Osteocyte (in vitro differentiated cells): ENCODE results near the gene ECHDC1. TPM values are rescaled to one million over a fixed set of nuclear protein-coding genes. Genes with fewer than 3 reads are reported as not detected.

ENCODE experiments used
- DNase-seq: peaks from one replicate; pipeline ENCODE4 v3.0.0; 2021; ENCODE audit warnings: mixed read lengths; ENCODE audit not compliant: unreplicated experiment; ENCODE audit errors: extremely low spot score
- H3K27ac Mint-ChIP-seq: one replicate; pipeline ENCODE4 v1.8.0; 2021; ENCODE audit warnings: mild to moderate bottlenecking, mixed read lengths; ENCODE audit not compliant: unreplicated experiment
- H3K27me3 Mint-ChIP-seq: one replicate; pipeline ENCODE4 v1.8.0; 2021; ENCODE audit warnings: mixed read lengths; ENCODE audit not compliant: unreplicated experiment
- H3K36me3 Mint-ChIP-seq: one replicate; pipeline ENCODE4 v1.8.0; 2021; ENCODE audit warnings: mixed read lengths; ENCODE audit not compliant: unreplicated experiment
- H3K4me1 Mint-ChIP-seq: one replicate; pipeline ENCODE4 v1.8.0; 2021; ENCODE audit warnings: mixed read lengths; ENCODE audit not compliant: unreplicated experiment
- H3K4me3 Mint-ChIP-seq: one replicate; pipeline ENCODE4 v1.8.0; 2021; ENCODE audit warnings: mild to moderate bottlenecking, moderate library complexity, mixed read lengths; ENCODE audit not compliant: unreplicated experiment
- H3K9me3 Mint-ChIP-seq: one replicate; pipeline ENCODE4 v1.8.0; 2021; ENCODE audit warnings: mixed read lengths; ENCODE audit not compliant: unreplicated experiment
- total RNA-seq: library from RNA; stranded (reverse); gene quantifications from 2 replicates; pipeline ENCODE4 v1.2.1, GENCODE V29; 2021
- TF ChIP-seq, protein P1 (sequence below): fragments of 200-600 bp; sonication (generic); IDR thresholded peaks from 2 replicates; pipeline ENCODE4 v1.5.0; 2021; ENCODE audit warnings: antibody characterized with exemption, mild to moderate bottlenecking, moderate library complexity

Gene ECHDC1
- total RNA-seq, 1 donor from 2014 or later, result 47.2 TPM

DNA sequence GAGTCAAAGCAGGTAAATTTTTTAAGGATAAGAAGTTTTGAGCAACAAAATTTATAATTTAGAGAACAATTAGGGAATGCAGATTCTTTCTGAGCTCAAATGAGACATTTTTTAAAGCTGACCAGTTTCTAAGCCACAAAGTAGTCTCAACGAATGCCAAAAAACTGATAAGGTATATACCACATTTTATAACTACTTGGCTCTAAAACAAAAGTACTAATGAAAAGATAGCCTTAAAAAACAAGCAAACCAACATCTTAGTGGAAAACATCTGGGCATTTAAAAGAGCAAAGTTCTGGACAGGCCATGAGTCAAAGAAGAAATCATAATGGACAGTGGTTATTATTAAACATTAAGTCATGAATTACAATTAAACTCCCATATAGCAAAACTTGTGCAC, 99.9 kb downstream of the ECHDC1 start:
- no peaks in the 10 kb centered on the region for H3K9me3 Mint-ChIP-seq
- H3K4me1 Mint-ChIP-seq, result no peaks in the 10 kb centered on the region
- no peak overlapping the region for H3K4me3 Mint-ChIP-seq
- H3K27ac Mint-ChIP-seq, result no peak overlapping the region
- peaks cover 17% of the 10 kb centered on the region for H3K27me3 Mint-ChIP-seq
- TF ChIP-seq, protein P1, sequence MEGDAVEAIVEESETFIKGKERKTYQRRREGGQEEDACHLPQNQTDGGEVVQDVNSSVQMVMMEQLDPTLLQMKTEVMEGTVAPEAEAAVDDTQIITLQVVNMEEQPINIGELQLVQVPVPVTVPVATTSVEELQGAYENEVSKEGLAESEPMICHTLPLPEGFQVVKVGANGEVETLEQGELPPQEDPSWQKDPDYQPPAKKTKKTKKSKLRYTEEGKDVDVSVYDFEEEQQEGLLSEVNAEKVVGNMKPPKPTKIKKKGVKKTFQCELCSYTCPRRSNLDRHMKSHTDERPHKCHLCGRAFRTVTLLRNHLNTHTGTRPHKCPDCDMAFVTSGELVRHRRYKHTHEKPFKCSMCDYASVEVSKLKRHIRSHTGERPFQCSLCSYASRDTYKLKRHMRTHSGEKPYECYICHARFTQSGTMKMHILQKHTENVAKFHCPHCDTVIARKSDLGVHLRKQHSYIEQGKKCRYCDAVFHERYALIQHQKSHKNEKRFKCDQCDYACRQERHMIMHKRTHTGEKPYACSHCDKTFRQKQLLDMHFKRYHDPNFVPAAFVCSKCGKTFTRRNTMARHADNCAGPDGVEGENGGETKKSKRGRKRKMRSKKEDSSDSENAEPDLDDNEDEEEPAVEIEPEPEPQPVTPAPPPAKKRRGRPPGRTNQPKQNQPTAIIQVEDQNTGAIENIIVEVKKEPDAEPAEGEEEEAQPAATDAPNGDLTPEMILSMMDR, result no peak
- H3K36me3 Mint-ChIP-seq, result no peaks in the 10 kb centered on the region
- no peak for DNase-seq

Other genes with a start within 250 kb of the ECHDC1 start
- gene RSPO3, start 224.9 kb downstream of the ECHDC1 start, total RNA-seq, result 4.0 and 4.5 TPM in 2 replicates
- 53.9 and 58.4 TPM in 2 replicates for gene RNF146, start 76.7 kb downstream of the ECHDC1 start, total RNA-seq
- 0.27 TPM in 1 of 2 replicates, not detected in the other for gene KIAA0408, start 115.8 kb upstream of the ECHDC1 start, total RNA-seq
- gene C6orf58, start 233.6 kb upstream of the ECHDC1 start, total RNA-seq, result 0.73 TPM in 1 of 2 replicates, not detected in the other